Measurements from ENCODE around the gene PROS1.
"Not testable (repeated sequence)": the region's sequence is repeated elsewhere in the genome, so short reads cannot be mapped to it uniquely, and the experiment has no call there.

PROS1 gene

DNA sequence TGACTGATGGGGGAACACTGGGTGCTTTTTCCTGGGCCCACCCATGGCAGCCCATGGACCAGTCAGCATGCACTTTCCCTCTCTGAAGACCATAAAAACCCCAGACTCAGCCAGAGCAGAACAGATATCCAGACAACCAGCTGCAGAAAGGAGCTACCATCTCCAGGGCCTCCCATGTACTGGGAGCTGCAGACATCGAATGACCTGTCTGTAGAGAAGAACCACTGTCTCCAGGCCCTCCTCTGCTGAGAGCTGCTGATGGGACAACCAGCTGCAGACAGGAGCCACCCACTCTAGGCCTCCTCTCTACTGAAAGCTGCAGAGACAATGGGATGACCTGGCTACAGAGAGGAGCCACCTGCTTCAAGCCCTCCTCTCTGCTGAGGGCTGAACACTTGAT is 66.6 kb downstream of the PROS1 start:
- POLR2A ChIA-PET, result no interaction called here
- CTCF ChIA-PET, result no interaction called here
- no peaks in the 10 kb centered on the region for H3K9me3 ChIP-seq (ENCODE audit: control insufficient read depth, insufficient read depth, low read depth, low read length)

DNA sequence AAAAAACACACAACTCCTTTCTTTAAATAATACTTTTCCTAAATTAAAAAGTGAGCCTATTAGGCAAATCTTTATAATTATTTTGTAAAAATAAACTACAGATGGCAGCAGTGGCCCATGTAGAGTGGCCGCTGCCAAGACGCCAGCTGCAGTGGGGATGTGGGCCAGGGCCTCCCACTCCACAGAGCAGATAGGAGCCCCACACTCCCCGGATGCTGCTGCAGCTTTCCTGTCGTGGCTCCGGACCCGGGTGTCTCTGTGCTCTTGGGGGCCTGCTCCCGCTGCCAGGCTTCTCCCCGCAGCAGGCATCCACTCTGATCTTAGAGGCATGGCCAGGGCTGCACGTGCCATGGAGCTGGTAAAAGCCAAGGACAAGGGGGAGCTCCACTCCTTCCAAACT is 67.5 kb downstream of the PROS1 start:
- TF ChIP-seq ZNF473 (tag by site-specific recombination; IDR thresholded peaks at IDR 0.05) (no peak), OSR2 (tag by site-specific recombination; IDR thresholded peaks at IDR 0.05) (no peak)
- no peaks in the 10 kb centered on the region for H3K9me3 ChIP-seq (ENCODE audit: control insufficient read depth, insufficient read depth, low read depth, low read length)
- no peak overlapping the region for H3K27ac ChIP-seq (ENCODE audit: extremely low read depth, low read depth, low read length)
- H3K4me3 ChIP-seq (ENCODE audit: low read depth, low read length), result no peak overlapping the region
- CTCF ChIA-PET, result interaction anchor here (0.7 kb wide), 2 partner anchors 163 to 378 kb away, joined by 3 to 4 read pairs; no protein-coding TSS in a partner anchor
- no peaks in the 10 kb centered on the region for H3K36me3 ChIP-seq (ENCODE audit: control insufficient read depth in 2 of 2, insufficient read depth in 1 of 2, low read length in 2 of 2)
- POLR2A ChIA-PET, result no interaction called here
- no peaks in the 10 kb centered on the region for H3K4me1 ChIP-seq (ENCODE audit: control insufficient read depth, insufficient read depth, low read length)

More for the DNA sequence above, 66.6 kb downstream of the PROS1 start:
- TF ChIP-seq SETDB1 (IDR thresholded peaks at IDR 0.05; ENCODE audit: insufficient read length, low read length) (peak; percentile 52), TRIM28 (IDR thresholded peaks at IDR 0.05; ENCODE audit: borderline replicate concordance, low read length) (peak; percentile 18; the same call in 1 of the 2 replicates)
- TF ChIP-seq, protein P1, sequence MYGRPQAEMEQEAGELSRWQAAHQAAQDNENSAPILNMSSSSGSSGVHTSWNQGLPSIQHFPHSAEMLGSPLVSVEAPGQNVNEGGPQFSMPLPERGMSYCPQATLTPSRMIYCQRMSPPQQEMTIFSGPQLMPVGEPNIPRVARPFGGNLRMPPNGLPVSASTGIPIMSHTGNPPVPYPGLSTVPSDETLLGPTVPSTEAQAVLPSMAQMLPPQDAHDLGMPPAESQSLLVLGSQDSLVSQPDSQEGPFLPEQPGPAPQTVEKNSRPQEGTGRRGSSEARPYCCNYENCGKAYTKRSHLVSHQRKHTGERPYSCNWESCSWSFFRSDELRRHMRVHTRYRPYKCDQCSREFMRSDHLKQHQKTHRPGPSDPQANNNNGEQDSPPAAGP (tag by site-specific recombination; IDR thresholded peaks at IDR 0.05), result no peak
- H3K4me1 ChIP-seq (ENCODE audit: control insufficient read depth, insufficient read depth, low read length), result no peaks in the 10 kb centered on the region
- no peak overlapping the region for H3K4me3 ChIP-seq (ENCODE audit: low read depth, low read length)
- H3K27ac ChIP-seq (ENCODE audit: extremely low read depth, low read depth, low read length), result no peak overlapping the region
- H3K36me3 ChIP-seq (ENCODE audit: control insufficient read depth in 2 of 2, insufficient read depth in 1 of 2, low read length in 2 of 2), result no peaks in the 10 kb centered on the region

DNA sequence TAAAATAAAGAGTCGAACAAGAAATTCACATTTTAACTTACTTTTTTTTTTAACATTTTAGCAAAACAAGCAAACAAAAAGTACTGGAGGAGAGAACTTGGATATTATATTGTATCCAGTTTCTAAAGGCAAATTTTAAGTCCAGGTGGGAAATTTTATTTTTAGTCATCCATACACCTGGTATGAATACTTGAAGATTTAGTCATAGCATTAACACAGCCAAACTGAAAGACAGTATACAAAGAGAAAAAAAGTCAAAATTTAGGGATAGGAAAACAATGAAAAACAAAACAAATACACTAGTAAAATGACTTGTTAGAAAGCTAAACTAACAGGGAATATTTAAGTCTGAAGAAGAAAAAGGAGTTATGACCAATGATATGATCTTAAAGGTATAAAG is 69.1 kb downstream of the PROS1 start:
- no peaks in the 10 kb centered on the region for H3K9me3 ChIP-seq (ENCODE audit: control insufficient read depth, insufficient read depth, low read depth, low read length)
- ChIA-PET POLR2A (no interaction called here), CTCF (no interaction called here)
- H3K27ac ChIP-seq (ENCODE audit: extremely low read depth, low read depth, low read length), result no peak overlapping the region
- TF ChIP-seq REPIN1 (tag by site-specific recombination; IDR thresholded peaks at IDR 0.05; ENCODE audit: low read depth) (no peak), ZNF157 (tag by site-specific recombination; IDR thresholded peaks at IDR 0.05) (no peak)
- no peaks in the 10 kb centered on the region for H3K36me3 ChIP-seq (ENCODE audit: control insufficient read depth in 2 of 2, insufficient read depth in 1 of 2, low read length in 2 of 2)
- no peak overlapping the region for H3K4me3 ChIP-seq (ENCODE audit: low read depth, low read length)
- no peaks in the 10 kb centered on the region for H3K4me1 ChIP-seq (ENCODE audit: control insufficient read depth, insufficient read depth, low read length)

- H3K9me3 ChIP-seq (ENCODE audit: control insufficient read depth, insufficient read depth, low read depth, low read length); POLR2A ChIA-PET; H3K4me3 ChIP-seq (ENCODE audit: low read depth, low read length); H3K4me1 ChIP-seq (ENCODE audit: control insufficient read depth, insufficient read depth, low read length); CTCF ChIA-PET; H3K27ac ChIP-seq (ENCODE audit: extremely low read depth, low read depth, low read length); H3K36me3 ChIP-seq (ENCODE audit: control insufficient read depth in 2 of 2, insufficient read depth in 1 of 2, low read length in 2 of 2): not testable (repeated sequence)
Measured at GRCh38 chr3:93878250-93879017, 95.3 kb downstream of the PROS1 start.

DNA sequence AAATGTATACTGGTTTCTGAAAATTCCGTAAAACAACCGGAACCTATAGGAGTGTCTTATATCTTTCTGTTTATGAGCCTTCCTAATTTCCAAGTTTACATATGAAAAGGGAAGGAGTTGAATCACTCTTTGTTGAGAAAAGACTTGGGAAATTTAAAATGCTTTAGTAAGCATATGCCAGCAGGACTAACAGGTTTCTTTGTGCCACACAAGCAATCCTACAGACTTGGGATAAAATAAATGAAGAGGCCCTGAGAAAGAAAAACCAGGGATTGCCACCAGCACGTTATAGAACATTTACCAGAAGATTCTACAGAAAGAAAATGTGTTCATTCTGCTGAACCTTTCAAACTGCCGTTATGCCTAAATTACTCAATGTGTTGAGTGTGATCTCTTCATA is 96.3 kb downstream of the PROS1 start:
- POLR2A ChIA-PET; H3K4me3 ChIP-seq (ENCODE audit: low read depth, low read length); H3K9me3 ChIP-seq (ENCODE audit: control insufficient read depth, insufficient read depth, low read depth, low read length); H3K4me1 ChIP-seq (ENCODE audit: control insufficient read depth, insufficient read depth, low read length); H3K27ac ChIP-seq (ENCODE audit: extremely low read depth, low read depth, low read length); CTCF ChIA-PET; H3K36me3 ChIP-seq (ENCODE audit: control insufficient read depth in 2 of 2, insufficient read depth in 1 of 2, low read length in 2 of 2): not testable (repeated sequence)

GRCh38 chr3:93873412-93873811 is 100.3 kb downstream of the PROS1 start:
- H3K9me3 ChIP-seq (ENCODE audit: control insufficient read depth, insufficient read depth, low read depth, low read length); H3K4me3 ChIP-seq (ENCODE audit: low read depth, low read length); CTCF ChIA-PET; POLR2A ChIA-PET; H3K27ac ChIP-seq (ENCODE audit: extremely low read depth, low read depth, low read length); H3K4me1 ChIP-seq (ENCODE audit: control insufficient read depth, insufficient read depth, low read length); H3K36me3 ChIP-seq (ENCODE audit: control insufficient read depth in 2 of 2, insufficient read depth in 1 of 2, low read length in 2 of 2): not testable (repeated sequence)
